ENCODE results near the gene NTM. TPM values are rescaled to one million over a fixed set of nuclear protein-coding genes. Genes with fewer than 3 reads are reported as not detected.

Gene NTM
- total RNA-seq, 1 donor from 2014 or later = not detected

GRCh38 chr11:131499199-131499598 is 128.8 kb downstream of the NTM start:
- no peak for DNase-seq (ENCODE audit: low read depth in 2 of 2)

DNA sequence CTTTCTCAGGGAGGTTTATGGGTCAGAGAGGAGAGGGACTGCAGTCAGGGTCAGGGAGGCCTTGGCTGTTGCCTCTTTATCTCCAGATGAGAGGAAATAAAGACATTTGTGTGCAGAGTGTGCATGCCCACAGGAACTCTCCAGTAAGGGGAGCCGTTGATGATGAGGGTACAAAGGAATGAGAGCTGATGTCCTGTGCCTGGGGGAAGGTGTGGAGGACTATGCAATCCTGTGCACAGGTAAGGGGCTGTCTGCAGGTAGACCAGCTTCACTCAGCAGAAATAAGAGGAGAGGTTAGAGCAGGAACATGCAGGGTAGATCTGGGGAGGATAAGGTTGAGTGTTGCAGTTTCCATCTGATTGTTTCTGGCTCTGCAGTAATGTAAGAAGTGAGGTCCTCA is 132.6 kb downstream of the NTM start:
- no peak for DNase-seq (ENCODE audit: low read depth in 2 of 2)

DNA sequence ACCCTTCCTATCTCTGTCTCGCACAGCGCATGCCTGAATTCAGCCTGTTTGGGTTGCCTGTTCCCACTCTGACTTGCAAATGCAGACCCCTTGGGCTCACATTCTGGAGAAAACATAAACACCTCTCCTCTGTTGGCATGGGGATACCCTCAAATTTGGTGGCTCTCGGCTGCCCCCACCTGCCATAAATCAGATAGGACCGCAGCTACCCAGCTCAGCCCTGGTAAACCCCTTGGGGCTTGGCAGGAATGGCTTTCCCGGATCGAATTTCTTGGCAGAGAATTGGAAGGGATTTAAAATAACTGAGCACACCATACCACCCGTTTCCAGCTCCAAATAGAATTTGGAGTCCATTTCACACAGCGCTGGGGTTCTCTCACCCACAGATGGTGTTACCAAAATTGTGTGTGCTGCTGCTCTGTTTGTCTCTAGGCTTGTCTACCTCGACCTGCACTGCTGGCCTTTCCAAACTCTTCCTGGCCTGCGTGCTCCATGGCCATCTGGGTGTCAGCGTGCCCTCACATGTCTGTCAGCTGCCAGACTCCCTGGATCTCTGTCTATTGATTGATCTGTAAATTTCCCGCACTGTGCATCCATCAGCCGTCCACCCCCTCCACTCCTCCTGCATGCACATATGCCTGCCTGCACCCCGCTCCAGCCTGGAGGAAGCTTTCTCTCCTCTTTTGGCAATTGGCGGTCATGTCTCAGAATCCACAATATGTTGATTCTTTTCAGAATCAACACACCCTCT is 134.0 kb downstream of the NTM start:
- no peak for DNase-seq (ENCODE audit: low read depth in 2 of 2)

DNA sequence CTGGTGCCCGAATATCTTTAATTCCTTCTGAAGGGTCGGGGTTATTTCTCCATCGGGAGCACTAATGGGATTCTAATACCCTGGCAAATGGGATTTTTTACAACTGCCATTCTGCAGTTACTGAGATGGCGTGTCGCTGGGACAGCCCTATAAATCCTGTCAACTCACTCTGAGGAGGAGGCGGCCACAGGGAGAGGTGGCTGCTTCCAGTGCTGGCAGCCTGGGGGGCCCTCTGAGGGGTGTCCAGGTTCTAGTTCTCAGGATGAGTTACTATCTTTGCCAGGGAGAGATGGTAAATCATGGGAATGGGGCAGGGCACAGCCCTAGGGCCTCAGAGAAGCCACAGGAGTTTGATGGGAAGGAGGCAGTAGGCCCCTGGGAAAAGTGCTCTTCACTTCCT is 135.9 kb downstream of the NTM start:
- DNase-seq (ENCODE audit: low read depth in 2 of 2) = no peak

GRCh38 chr11:131510662-131511061 is 140.2 kb downstream of the NTM start:
- no peak for DNase-seq (ENCODE audit: low read depth in 2 of 2)

GRCh38 chr11:131511794-131512193 is 141.4 kb downstream of the NTM start:
- DNase-seq (ENCODE audit: low read depth in 2 of 2) = peak in 1 of 2 donors; percentile 6

DNA sequence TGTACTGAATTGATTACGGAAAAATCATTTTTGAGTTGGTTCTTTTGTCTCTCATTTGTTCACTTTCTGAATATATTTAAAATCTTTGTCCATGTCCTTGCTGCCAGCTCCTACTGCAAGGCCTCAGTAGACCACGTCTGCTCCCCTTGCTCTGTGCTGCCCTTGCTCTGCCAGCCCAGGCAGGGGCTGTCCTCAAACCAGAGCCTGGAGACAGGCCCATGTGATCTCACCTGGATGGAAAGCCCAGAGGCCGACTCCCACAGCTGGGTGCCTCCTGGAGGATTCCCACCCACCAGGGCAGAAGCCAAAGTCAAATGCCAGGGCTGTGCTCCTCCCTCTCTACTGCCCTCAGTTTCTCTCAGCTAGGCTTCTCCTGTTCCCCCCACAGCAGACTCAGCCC is 141.8 kb downstream of the NTM start:
- DNase-seq (ENCODE audit: low read depth in 2 of 2) = no peak

GRCh38 chr11:131514062-131514461 is 143.6 kb downstream of the NTM start:
- no peak for DNase-seq (ENCODE audit: low read depth in 2 of 2)

GRCh38 chr11:131518305-131518838 is 148.0 kb downstream of the NTM start:
- no peak for DNase-seq (ENCODE audit: low read depth in 2 of 2)

DNA sequence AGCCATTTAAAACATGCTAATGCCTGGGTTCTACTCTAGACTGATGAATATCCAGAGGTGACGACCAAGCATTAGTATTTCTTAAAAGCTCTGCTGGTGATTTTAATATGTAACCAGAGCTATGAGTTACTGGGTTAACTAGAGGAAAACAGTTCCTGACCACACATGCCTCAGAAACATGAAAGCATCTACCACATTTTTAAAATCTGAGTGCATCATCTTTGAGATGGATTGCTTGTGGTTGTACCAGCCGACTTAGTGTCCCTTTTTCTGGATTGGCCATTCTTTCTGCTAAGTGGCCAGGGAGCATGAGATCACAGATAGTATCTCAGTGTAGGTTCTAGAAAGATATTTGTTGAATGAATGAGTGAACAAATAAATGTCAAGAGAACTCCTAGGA is 152.4 kb downstream of the NTM start:
- DNase-seq (ENCODE audit: low read depth in 2 of 2) = no peak

DNA sequence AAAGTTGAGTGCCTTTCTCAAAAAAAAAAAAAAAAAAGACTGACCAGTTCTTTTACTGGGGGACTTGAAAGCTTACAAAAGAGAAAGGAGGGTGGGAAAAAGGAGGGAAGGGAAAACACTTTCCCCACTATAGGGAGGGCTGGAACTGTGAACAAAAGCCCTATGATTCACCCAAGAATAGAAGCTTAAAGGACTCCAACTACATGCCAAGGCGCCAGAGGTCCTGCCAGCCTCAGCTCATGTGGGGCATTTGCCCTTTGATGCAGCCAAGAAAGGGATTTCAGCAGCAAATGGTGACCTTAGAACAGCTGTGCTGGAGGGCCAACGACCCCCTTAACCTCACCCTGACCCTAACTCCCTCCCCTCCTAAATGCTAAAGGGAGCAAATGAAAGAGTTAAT is 160.0 kb downstream of the NTM start:
- no peak for DNase-seq (ENCODE audit: low read depth in 2 of 2)

GRCh38 chr11:131533149-131533548 is 162.7 kb downstream of the NTM start:
- no peak for DNase-seq (ENCODE audit: low read depth in 2 of 2)

GRCh38 chr11:131533998-131534397 is 163.6 kb downstream of the NTM start:
- no peak for DNase-seq (ENCODE audit: low read depth in 2 of 2)

DNA sequence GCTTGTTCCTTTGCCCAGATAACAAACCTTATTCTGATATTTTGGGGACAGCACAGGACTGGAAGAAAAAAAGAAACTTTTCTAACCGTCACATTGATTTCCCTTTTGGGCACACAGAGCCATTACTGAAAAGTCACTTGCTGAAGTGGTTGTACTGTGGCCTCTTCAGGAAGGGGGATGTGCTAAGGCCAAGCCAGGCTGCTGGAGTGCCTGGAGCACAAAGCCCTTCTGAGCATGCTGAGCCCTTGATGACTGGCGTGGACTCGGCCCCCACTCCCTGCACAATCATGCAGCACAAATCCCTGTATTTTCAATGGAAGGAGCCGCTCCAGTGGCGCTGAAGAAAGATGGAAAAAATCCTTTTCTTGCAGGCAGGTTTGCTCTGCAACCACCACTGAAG is 164.2 kb downstream of the NTM start:
- no peak for DNase-seq (ENCODE audit: low read depth in 2 of 2)

- DNase-seq (ENCODE audit: low read depth in 2 of 2) = no peak
Measured at GRCh38 chr11:131536159-131536558, 165.7 kb downstream of the NTM start.

DNA sequence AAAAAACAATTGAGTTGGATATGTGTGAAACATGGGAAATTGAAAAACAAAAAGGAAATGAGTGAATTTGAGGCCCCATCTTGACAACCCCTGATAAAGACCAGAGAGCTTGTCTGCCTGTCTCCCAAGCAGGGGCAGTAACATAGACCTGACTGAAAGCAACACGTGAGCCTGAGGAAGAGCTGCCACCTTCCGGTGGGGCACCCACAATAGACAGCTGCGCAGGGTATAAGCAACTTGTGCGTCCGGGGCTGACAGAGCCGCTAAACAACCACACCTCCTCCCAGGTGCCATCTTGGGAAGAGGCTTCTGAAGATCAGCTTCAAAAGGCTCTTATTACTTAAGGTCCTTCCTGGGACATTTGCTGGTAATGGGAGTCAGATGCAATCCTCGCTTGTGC is 166.8 kb downstream of the NTM start:
- no peak for DNase-seq (ENCODE audit: low read depth in 2 of 2)

GRCh38 chr11:131537748-131538147 is 167.3 kb downstream of the NTM start:
- DNase-seq (ENCODE audit: low read depth in 2 of 2) = no peak

GRCh38 chr11:131538322-131538721 is 167.9 kb downstream of the NTM start:
- DNase-seq (ENCODE audit: low read depth in 2 of 2) = no peak

- no peak for DNase-seq (ENCODE audit: low read depth in 2 of 2)
Measured at GRCh38 chr11:131540676-131541075, 170.3 kb downstream of the NTM start.

GRCh38 chr11:131543389-131544025 is 173.1 kb downstream of the NTM start:
- DNase-seq (ENCODE audit: low read depth in 2 of 2) = no peak

DNA sequence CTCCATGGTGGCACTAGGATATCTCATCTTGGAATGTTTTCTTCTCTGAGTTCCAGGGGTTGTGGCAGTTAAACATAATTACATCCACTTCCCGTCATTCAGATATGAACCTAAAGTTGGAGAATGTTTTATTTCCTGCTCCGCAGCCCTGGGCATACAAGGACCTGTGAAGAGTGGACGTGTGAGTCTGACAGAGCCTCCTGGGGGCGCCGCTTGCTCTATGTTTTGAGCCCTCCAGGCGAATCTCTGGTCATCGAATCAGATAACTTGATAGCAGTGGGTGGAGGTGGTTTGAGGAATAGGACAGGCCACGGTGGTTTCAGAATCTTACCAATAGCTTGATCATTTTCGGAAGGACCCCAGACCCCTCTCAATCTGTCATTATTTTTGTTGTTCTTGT is 174.2 kb downstream of the NTM start:
- no peak for DNase-seq (ENCODE audit: low read depth in 2 of 2)

GRCh38 chr11:131546218-131546895 is 175.9 kb downstream of the NTM start:
- DNase-seq (ENCODE audit: low read depth in 2 of 2) = no peak

GRCh38 chr11:131549099-131549498 is 178.7 kb downstream of the NTM start:
- DNase-seq (ENCODE audit: low read depth in 2 of 2) = no peak

Measured in lung microvascular endothelial cell (primary cell).